Measurements from ENCODE around the gene GPR158.

The GPR158 gene

GRCh38 chr10:25565570-25565969, 390.8 kb downstream of the GPR158 start:
- no peak overlapping the region for H3K4me3 ChIP-seq (ENCODE audit: low read length)
- no peaks in the 10 kb centered on the region for H3K36me3 ChIP-seq (ENCODE audit: control insufficient read depth, insufficient read depth, low read length)
- no peak overlapping the region for H3K9ac ChIP-seq (ENCODE audit: low read length)
- no peaks in the 10 kb centered on the region for H3K27me3 ChIP-seq (ENCODE audit: control insufficient read depth, insufficient read depth, low read length)
- no peaks in the 10 kb centered on the region for H3K9me3 ChIP-seq (ENCODE audit: control insufficient read depth, low read length)
- H3K4me1 ChIP-seq (ENCODE audit: control insufficient read depth, insufficient read depth, low read length): no peaks in the 10 kb centered on the region

DNA sequence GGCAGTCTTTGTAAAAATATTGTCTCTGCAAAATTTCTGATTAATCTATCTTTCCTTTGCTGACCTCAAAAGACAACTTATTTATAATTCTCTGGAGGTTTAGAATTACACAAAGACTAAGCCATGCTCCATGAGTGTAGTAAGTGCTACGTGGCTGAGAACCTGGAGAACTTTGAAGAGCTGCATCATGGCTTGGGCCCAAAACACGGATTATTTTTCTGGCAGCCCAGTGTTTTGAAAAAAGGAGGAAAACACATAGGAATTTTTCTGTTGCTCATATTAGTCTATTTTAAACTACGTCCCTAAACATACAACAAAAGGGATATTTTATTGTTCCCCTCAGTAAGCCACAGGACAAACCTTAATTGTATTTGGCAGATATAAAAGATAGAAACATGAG, 398.5 kb downstream of the GPR158 start:
- Histone ChIP-seq H3K9ac (ENCODE audit: low read length) (no peak overlapping the region), H3K4me3 (ENCODE audit: low read length) (no peak overlapping the region), H3K4me1 (ENCODE audit: control insufficient read depth, insufficient read depth, low read length) (no peaks in the 10 kb centered on the region), H3K9me3 (ENCODE audit: control insufficient read depth, low read length) (no peaks in the 10 kb centered on the region), H3K36me3 (ENCODE audit: control insufficient read depth, insufficient read depth, low read length) (no peaks in the 10 kb centered on the region), H3K27me3 (ENCODE audit: control insufficient read depth, insufficient read depth, low read length) (no peaks in the 10 kb centered on the region)

- no peak overlapping the region for H3K9ac ChIP-seq (ENCODE audit: low read length)
- no peaks in the 10 kb centered on the region for H3K27me3 ChIP-seq (ENCODE audit: control insufficient read depth, insufficient read depth, low read length)
- no peaks in the 10 kb centered on the region for H3K9me3 ChIP-seq (ENCODE audit: control insufficient read depth, low read length)
- no peaks in the 10 kb centered on the region for H3K4me1 ChIP-seq (ENCODE audit: control insufficient read depth, insufficient read depth, low read length)
- no peaks in the 10 kb centered on the region for H3K36me3 ChIP-seq (ENCODE audit: control insufficient read depth, insufficient read depth, low read length)
- H3K4me3 ChIP-seq (ENCODE audit: low read length): no peak overlapping the region
These were observed 400.5 kb downstream of the GPR158 start for GRCh38 chr10:25575343-25575742.

DNA sequence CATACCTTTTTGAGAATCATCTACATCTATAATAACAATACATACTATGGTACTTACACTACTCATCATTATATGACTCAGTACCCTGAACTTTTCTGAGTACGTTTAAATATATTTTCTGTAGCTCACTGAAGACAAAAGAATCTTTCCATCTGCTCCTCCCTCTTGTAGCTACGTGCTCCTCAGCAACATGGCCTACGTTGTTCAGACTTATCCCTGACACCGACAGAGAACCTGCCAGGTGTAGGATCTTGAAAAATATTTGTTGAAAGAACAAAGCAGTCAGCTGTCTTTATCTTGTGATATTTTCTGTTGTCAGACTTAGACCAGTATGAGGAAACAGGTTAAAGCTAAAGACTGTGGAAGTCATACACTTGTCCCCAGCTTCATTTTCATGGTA, 403.3 kb downstream of the GPR158 start:
- no peaks in the 10 kb centered on the region for H3K4me1 ChIP-seq (ENCODE audit: control insufficient read depth, insufficient read depth, low read length)
- no peaks in the 10 kb centered on the region for H3K36me3 ChIP-seq (ENCODE audit: control insufficient read depth, insufficient read depth, low read length)
- H3K4me3 ChIP-seq (ENCODE audit: low read length): no peak overlapping the region
- H3K27me3 ChIP-seq (ENCODE audit: control insufficient read depth, insufficient read depth, low read length): no peaks in the 10 kb centered on the region
- H3K9ac ChIP-seq (ENCODE audit: low read length): no peak overlapping the region
- H3K9me3 ChIP-seq (ENCODE audit: control insufficient read depth, low read length): no peaks in the 10 kb centered on the region

DNA sequence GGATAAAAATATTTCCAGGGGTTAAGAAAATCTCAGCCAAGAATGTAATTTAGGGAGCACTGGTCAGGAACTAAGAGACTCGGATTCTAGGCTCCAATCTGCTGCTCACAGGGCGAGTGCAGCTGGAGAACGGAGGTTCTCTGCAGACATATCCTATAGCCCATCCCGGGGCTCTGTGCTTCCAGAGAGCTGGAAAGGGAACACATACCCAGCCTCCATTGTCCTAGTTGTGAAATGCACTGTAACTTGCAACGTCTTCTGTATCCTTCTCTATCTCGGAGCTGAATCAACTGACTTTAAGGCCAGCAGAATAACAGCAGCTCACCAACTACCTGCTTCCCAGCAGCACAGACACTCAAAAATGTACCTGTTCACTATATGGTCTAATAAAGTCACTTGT, 408.2 kb downstream of the GPR158 start:
- Histone ChIP-seq H3K9me3 (ENCODE audit: control insufficient read depth, low read length) (no peaks in the 10 kb centered on the region), H3K9ac (ENCODE audit: low read length) (no peak overlapping the region), H3K4me1 (ENCODE audit: control insufficient read depth, insufficient read depth, low read length) (no peaks in the 10 kb centered on the region), H3K36me3 (ENCODE audit: control insufficient read depth, insufficient read depth, low read length) (no peaks in the 10 kb centered on the region), H3K27me3 (ENCODE audit: control insufficient read depth, insufficient read depth, low read length) (no peaks in the 10 kb centered on the region), H3K4me3 (ENCODE audit: low read length) (no peak overlapping the region)

DNA sequence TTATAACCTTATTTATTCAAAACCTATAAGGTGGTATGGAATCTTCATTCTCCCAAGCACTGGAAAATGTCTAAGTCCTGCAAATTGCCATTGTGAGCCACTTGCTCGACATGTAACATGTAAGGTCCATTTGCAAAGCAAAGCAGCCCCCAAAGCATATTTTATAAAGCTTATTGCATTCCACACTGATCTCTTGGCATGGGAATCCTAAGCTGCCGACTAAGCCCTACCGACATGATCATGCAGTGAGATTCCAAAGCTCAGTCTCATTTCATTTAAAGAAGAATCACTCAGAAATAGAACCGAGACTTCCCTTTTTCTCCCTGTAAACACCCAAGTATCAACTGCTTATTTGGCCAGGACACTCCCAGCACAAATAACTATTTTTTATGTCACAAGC, 425.9 kb downstream of the GPR158 start:
- no peaks in the 10 kb centered on the region for H3K27me3 ChIP-seq (ENCODE audit: control insufficient read depth, insufficient read depth, low read length)
- no peak overlapping the region for H3K9ac ChIP-seq (ENCODE audit: low read length)
- H3K4me1 ChIP-seq (ENCODE audit: control insufficient read depth, insufficient read depth, low read length): no peaks in the 10 kb centered on the region
- H3K9me3 ChIP-seq (ENCODE audit: control insufficient read depth, low read length): no peaks in the 10 kb centered on the region
- no peak overlapping the region for H3K4me3 ChIP-seq (ENCODE audit: low read length)
- no peaks in the 10 kb centered on the region for H3K36me3 ChIP-seq (ENCODE audit: control insufficient read depth, insufficient read depth, low read length)

DNA sequence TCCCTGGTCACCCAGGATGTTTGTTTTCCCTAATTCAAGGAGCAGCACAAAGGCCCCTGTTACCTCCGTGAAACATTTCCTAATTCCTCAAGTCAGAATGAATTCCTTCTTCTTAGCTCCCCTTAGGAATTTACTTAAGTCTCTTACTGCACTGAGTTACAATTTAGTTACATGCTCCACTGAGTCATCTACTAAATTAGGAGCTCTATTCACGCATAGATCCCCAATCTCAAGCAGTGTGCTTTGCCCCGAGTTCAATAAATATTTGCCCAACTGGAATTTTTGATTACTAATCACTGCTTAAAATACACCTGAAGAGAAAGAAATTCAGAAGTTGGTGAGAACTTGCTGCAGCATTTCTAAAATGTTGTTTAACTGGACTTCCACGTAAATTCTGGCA, 429.8 kb downstream of the GPR158 start:
- H3K4me3 ChIP-seq (ENCODE audit: low read length): no peak overlapping the region
- no peaks in the 10 kb centered on the region for H3K9me3 ChIP-seq (ENCODE audit: control insufficient read depth, low read length)
- H3K36me3 ChIP-seq (ENCODE audit: control insufficient read depth, insufficient read depth, low read length): no peaks in the 10 kb centered on the region
- no peaks in the 10 kb centered on the region for H3K4me1 ChIP-seq (ENCODE audit: control insufficient read depth, insufficient read depth, low read length)
- H3K9ac ChIP-seq (ENCODE audit: low read length): no peak overlapping the region
- H3K27me3 ChIP-seq (ENCODE audit: control insufficient read depth, insufficient read depth, low read length): no peaks in the 10 kb centered on the region

- Histone ChIP-seq H3K4me1 (ENCODE audit: control insufficient read depth, insufficient read depth, low read length) (no peaks in the 10 kb centered on the region), H3K27me3 (ENCODE audit: control insufficient read depth, insufficient read depth, low read length) (no peaks in the 10 kb centered on the region), H3K9ac (ENCODE audit: low read length) (no peak overlapping the region), H3K4me3 (ENCODE audit: low read length) (no peak overlapping the region), H3K9me3 (ENCODE audit: control insufficient read depth, low read length) (no peaks in the 10 kb centered on the region), H3K36me3 (ENCODE audit: control insufficient read depth, insufficient read depth, low read length) (no peaks in the 10 kb centered on the region)
These were observed 439.9 kb downstream of the GPR158 start for GRCh38 chr10:25614652-25615051.

- no peak overlapping the region for H3K4me3 ChIP-seq (ENCODE audit: low read length)
- H3K27me3 ChIP-seq (ENCODE audit: control insufficient read depth, insufficient read depth, low read length): no peaks in the 10 kb centered on the region
- H3K9ac ChIP-seq (ENCODE audit: low read length): no peak overlapping the region
- H3K4me1 ChIP-seq (ENCODE audit: control insufficient read depth, insufficient read depth, low read length): no peaks in the 10 kb centered on the region
- no peaks in the 10 kb centered on the region for H3K36me3 ChIP-seq (ENCODE audit: control insufficient read depth, insufficient read depth, low read length)
- no peaks in the 10 kb centered on the region for H3K9me3 ChIP-seq (ENCODE audit: control insufficient read depth, low read length)
These were observed 441.1 kb downstream of the GPR158 start for GRCh38 chr10:25615926-25616325.

DNA sequence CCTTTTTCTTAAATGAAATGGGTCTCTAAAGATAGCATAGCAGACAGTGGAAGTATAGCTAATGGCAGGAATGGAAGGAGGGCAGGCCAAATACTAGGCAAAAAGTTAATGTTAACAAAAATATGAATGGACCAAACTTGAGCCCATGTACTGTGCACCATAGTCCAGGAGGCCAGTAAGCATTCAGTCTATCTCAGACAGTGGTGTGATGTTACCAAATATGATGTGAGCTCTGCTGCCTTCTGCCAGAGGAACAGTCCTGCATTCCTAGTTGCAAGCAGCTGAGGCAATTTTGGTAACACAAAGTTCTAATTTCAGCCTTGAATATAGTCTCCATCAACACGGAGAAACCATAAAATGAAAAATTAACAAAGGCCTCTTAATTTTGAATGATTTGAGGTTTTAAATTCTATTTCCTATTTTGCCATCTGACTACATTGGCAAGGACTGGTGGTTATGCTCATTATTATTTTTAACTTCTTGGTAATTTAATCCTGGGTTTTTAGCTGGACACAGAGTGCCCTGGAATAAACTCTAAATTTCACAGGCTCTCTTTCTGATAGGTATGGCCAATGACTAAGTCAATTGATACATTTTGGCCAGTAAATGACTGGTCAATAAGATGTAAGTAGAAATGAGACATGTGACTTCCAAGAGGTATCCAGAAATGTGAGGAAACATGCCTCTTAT, 442.2 kb downstream of the GPR158 start:
- no peaks in the 10 kb centered on the region for H3K36me3 ChIP-seq (ENCODE audit: control insufficient read depth, insufficient read depth, low read length)
- no peaks in the 10 kb centered on the region for H3K9me3 ChIP-seq (ENCODE audit: control insufficient read depth, low read length)
- H3K27me3 ChIP-seq (ENCODE audit: control insufficient read depth, insufficient read depth, low read length): no peaks in the 10 kb centered on the region
- H3K4me1 ChIP-seq (ENCODE audit: control insufficient read depth, insufficient read depth, low read length): no peaks in the 10 kb centered on the region
- H3K4me3 ChIP-seq (ENCODE audit: low read length): no peak overlapping the region
- no peak overlapping the region for H3K9ac ChIP-seq (ENCODE audit: low read length)

DNA sequence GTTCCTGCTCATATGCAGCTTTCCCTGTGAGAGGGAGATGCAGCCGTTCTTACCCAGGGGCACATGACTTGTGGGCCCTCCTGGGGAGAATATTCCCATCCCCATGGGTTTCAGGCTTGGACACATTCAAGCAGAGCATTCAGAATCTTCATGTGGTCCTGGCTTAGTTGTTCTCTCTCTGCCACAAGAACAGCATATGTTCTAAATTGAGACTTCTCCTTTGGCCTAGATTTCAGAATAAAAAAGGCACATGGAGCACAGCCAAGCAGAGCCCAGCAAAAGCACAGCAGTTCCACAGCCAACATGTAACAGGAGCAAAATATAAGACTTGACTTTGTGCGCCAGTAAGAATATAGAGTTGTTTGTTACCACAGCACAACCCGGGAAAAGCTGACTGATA, 452.8 kb downstream of the GPR158 start:
- H3K9me3 ChIP-seq (ENCODE audit: control insufficient read depth, low read length): no peaks in the 10 kb centered on the region
- H3K4me3 ChIP-seq (ENCODE audit: low read length): no peak overlapping the region
- no peaks in the 10 kb centered on the region for H3K4me1 ChIP-seq (ENCODE audit: control insufficient read depth, insufficient read depth, low read length)
- no peak overlapping the region for H3K9ac ChIP-seq (ENCODE audit: low read length)
- H3K36me3 ChIP-seq (ENCODE audit: control insufficient read depth, insufficient read depth, low read length): no peaks in the 10 kb centered on the region
- H3K27me3 ChIP-seq (ENCODE audit: control insufficient read depth, insufficient read depth, low read length): no peaks in the 10 kb centered on the region

DNA sequence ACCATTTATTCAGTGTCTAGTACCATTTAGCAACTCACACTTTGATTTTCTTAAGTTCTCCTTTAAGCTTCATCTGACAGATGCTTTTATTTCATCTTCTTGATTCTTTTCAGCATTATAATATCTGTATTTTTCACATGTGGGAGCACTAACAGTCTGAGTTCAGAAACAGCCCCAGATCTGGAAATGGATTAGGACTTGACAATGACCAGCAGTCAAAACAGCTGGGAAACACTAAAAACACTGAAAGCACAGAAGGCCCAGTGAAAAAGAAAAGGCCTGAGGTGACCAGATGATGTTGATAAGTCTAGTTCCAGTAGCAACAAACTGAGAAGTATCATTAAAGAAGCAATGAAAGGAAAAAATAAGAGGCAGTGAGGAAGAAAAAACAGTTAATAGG, 454.5 kb downstream of the GPR158 start:
- no peaks in the 10 kb centered on the region for H3K9me3 ChIP-seq (ENCODE audit: control insufficient read depth, low read length)
- no peaks in the 10 kb centered on the region for H3K27me3 ChIP-seq (ENCODE audit: control insufficient read depth, insufficient read depth, low read length)
- H3K4me1 ChIP-seq (ENCODE audit: control insufficient read depth, insufficient read depth, low read length): no peaks in the 10 kb centered on the region
- no peaks in the 10 kb centered on the region for H3K36me3 ChIP-seq (ENCODE audit: control insufficient read depth, insufficient read depth, low read length)
- H3K9ac ChIP-seq (ENCODE audit: low read length): no peak overlapping the region
- no peak overlapping the region for H3K4me3 ChIP-seq (ENCODE audit: low read length)

GRCh38 chr10:25631471-25631870, 456.7 kb downstream of the GPR158 start:
- H3K9ac ChIP-seq (ENCODE audit: low read length): no peak overlapping the region
- H3K9me3 ChIP-seq (ENCODE audit: control insufficient read depth, low read length): no peaks in the 10 kb centered on the region
- no peak overlapping the region for H3K4me3 ChIP-seq (ENCODE audit: low read length)
- H3K36me3 ChIP-seq (ENCODE audit: control insufficient read depth, insufficient read depth, low read length): no peaks in the 10 kb centered on the region
- no peaks in the 10 kb centered on the region for H3K4me1 ChIP-seq (ENCODE audit: control insufficient read depth, insufficient read depth, low read length)
- no peaks in the 10 kb centered on the region for H3K27me3 ChIP-seq (ENCODE audit: control insufficient read depth, insufficient read depth, low read length)

All from mucosa of stomach (tissue), 1 donor.